GM21717 (cell line): ENCODE measurements around the gene RBM4B.
"Not testable (repeated sequence)": the region's sequence is repeated elsewhere in the genome, so short reads cannot be mapped to it uniquely, and the experiment has no call there.

ENCODE experiments used
- ATAC-seq: cut with Tn5 transposase; IDR thresholded peaks from one replicate; pipeline ENCODE4 v1.9.1; 2021; ENCODE audit warnings: mild to moderate bottlenecking, moderate library complexity; ENCODE audit not compliant: unreplicated experiment

RBM4B gene

GRCh38 chr11:66643745-66644437, 33.8 kb downstream of the RBM4B start:
- ATAC-seq: no peak

DNA sequence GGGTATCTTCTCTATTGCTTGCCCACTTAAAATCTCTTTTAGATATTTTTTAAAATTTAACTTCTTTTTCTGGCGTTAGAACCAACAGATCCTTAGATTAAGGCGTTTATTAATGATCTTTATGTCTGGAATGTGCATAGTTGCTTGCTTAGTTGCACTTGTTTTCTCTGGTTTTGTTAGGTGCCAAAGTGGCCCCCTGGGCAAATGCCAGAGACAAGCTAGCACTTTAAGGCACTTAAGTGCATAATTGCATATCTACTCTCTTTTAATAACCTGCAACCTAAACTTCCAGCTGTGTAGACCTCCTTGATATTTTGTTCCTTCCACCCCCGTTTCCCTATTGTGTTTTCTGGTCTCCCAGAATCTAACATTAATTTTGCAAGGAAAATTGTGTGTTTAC, 35.9 kb downstream of the RBM4B start:
- ATAC-seq: no peak

DNA sequence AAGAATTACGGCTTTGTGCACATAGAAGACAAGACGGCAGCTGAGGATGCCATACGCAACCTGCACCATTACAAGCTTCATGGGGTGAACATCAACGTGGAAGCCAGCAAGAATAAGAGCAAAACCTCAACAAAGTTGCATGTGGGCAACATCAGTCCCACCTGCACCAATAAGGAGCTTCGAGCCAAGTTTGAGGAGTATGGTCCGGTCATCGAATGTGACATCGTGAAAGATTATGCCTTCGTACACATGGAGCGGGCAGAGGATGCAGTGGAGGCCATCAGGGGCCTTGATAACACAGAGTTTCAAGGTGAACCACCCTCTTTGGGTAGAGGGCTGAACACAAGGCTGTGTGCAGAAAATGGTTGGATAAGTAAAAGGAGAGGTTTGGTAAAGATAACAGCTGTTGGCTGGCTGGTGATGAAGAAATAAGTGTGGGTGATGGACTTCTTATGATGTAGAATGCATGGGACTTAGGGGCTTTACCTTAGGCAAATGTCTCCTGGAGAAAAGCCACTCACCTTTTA, 37.8 kb downstream of the RBM4B start:
- not testable (repeated sequence) for ATAC-seq

GRCh38 chr11:66639066-66639813, 38.4 kb downstream of the RBM4B start:
- ATAC-seq: no peak

DNA sequence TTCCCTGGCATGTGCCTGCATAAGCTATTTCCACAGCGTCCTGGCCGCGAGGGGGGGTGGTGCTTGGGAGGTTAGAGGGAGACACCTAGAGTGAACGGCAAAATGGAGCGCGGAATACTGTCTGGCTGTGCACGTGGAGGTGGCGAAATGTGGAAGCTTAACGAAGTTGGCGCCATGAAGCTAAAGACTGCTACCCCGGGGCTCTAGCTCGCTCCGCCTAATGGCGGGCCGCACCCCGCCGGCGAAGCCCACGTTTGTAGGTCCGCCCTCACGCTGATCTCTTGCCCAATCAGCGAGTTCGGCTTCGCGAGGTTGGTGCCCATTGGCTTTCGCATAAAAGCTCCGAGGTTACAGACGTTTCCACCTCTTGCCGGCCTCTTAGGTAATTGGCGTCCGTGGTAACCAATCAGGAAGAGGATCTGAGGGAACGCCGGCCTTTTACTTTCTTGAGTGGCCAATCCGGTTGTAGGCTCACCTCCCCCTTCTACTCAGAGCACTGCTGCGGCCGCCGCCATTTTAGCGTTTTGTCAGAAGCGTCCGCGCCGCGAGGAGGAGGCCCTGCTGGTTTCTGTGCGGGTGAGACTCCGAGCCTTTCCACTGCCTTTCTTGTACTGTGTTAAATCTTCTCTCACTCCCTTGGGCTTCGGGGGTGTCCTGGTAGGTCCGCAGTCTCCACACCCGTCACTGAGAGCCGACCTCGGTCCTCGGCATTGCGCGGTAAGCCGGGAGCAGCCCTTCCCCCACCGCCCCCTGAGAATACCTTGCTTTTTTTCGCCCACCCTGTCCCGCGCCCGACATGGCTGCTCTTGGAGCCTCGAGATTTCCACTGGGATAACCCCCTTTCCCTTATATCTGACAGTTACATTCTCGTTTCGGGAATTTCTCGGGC, 39.3 kb downstream of the RBM4B start, which contains the start of gene RBM4:
Gene RBM4 (plus strand): TSS at position 527 of the 889 bp plus-strand sequence. CDS start 1,009 bp downstream, outside the sequence.
- ATAC-seq: peak; percentile 87

- no peak for ATAC-seq
These were observed 40.0 kb downstream of the RBM4B start for GRCh38 chr11:66637557-66638176.

- ATAC-seq: no peak
These were observed 41.3 kb downstream of the RBM4B start for GRCh38 chr11:66636411-66636810.

DNA sequence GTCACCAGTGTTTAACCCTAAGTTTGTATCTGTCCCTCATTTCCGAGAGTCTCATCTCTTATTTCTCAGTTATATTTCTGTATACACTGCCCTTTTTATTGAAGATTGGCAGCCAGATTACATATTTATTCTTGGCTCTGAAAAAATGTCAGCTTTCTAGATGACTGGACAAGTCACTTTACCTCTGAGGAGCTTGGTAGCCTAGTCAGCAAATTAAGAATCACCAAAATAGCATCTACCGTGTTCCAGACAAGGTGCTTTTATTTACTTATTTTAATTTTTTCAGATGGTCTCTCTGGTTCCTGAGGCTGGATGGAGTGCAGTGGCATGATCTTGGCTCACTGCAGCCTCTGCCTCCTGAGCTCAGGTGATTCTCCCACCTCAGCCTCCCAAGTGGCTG, 44.7 kb downstream of the RBM4B start:
- no peak for ATAC-seq

GRCh38 chr11:66631883-66632282, 45.8 kb downstream of the RBM4B start:
- ATAC-seq: no peak

DNA sequence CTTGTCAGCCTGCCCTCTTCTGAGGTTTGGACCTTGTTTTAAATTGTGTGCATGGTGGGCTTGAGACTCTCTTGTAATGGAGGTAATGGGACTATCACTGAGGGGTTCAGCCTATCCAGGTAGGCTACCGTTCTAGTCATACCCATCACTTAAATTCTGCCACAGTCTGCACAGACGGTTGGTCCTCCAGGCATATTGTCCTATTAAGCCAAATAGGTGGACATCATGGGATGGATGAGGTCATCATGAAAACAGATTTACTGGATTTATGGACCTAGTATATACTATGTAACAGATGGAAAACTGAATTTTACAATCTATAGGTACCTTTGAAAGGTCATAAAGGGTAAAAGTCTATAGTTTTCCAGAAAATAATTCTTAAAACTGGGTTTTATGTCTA, 48.3 kb downstream of the RBM4B start:
- no peak for ATAC-seq

GRCh38 chr11:66628061-66628603, 49.6 kb downstream of the RBM4B start:
- ATAC-seq: no peak

DNA sequence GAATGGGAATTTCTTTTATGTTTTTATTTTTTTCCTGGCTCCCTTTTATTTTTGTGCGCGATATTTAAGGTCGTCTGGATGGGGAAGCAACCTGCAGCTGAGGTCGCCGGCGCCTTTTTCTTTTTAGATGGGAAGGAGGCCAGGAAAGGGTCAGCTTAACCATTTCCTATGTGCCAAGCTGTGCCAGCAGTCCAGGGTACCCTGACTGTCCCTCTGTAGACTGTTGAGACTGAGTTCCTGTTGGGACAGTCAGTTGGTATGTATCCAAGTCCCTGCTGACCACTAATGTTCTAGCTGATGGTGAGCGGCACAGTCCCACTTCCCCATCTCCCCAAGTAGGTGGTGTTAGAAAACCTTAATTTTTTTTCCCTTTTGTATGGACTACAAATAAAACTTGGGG, 50.8 kb downstream of the RBM4B start:
- ATAC-seq: no peak

GRCh38 chr11:66626382-66626781, 51.3 kb downstream of the RBM4B start:
- no peak for ATAC-seq

DNA sequence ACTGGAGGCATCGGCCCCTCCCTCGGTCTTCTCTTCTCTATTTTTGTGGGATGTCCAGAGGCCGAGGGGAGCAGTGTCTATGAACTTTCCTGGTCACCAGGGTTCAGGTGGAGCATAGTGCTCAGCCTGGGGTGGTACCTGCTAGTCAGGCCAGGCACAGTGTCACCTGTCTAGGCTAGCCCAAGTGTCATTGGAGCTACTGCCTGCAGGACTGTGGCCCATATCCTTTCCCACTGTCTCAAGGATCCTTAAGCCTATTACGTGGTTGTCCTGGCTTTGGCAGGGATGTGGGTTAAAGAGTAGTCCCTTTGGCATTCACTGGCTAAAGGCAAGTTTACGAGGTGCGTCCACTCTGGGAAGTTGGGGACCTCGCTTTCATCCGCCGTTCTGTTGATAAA, 51.9 kb downstream of the RBM4B start:
- no peak for ATAC-seq

GRCh38 chr11:66625041-66625751, 52.5 kb downstream of the RBM4B start:
- ATAC-seq: no peak

DNA sequence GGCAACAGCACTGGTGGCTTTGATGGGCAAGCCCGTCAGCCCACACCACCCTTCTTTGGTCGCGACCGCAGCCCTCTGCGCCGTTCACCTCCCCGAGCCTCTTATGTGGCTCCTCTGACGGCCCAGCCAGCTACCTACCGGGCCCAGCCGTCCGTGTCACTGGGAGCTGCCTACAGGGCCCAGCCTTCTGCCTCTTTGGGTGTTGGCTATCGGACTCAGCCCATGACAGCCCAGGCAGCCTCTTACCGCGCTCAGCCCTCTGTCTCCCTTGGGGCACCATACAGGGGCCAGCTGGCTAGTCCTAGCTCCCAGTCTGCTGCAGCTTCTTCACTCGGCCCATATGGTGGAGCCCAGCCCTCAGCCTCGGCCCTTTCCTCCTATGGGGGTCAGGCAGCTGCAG, 53.2 kb downstream of the RBM4B start:
- ATAC-seq: no peak

DNA sequence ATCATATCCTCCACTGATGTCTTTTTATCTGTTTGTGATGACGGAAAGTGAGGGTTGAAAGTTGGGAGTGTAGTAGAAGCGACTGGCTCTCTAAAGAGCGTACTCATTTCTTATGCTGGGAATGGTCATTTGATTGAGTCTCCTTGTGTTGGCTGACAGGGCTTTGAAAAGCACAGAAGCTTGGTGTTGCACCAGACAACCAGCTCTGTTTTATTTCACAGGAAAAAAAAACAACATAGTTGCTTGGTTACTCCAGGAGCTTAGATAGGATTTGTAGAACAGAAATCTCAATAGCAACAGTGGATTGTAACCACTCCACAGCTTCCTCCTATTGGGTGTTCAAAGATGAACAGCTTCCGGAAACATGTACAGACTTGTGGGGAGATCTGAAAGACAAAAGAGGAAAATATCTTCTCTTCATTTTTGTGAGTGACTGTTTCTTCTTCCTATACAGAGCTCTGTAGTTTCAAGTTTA, 58.6 kb downstream of the RBM4B start:
- ATAC-seq: no peak

- ATAC-seq: no peak
These were observed 60.4 kb downstream of the RBM4B start for GRCh38 chr11:66617155-66617834.
